ENCODE data around the gene LIX1.

- TF ChIP-seq CTCF (IDR thresholded peaks at IDR 0.05 in 8 of 11, conservative IDR thresholded peaks at IDR 0.05 in 3 of 11) (no peak), POLR2A (IDR thresholded peaks at IDR 0.05) (no peak)
These were observed 8.0 kb upstream of the LIX1 start for GRCh38 chr5:97150401-97150800.

Data from spleen (tissue), 7 donors.